ENCODE measurements around the gene CHRDL1. TPM values are rescaled to one million over a fixed set of nuclear protein-coding genes. Genes with fewer than 3 reads are reported as not detected.

Gene CHRDL1
- total and polyA plus RNA-seq, 2 donors (not counting 3 experiments of a cell fraction or from before 2014, with no cell fraction given): not detected

- no peak overlapping the region for H3K9ac ChIP-seq (replicated peaks; ENCODE audit: extremely low read depth, insufficient read depth, low read length)
- H3K79me2 ChIP-seq (ENCODE audit: control insufficient read depth, insufficient read depth, low read length): no peaks in the 10 kb centered on the region
- no peak overlapping the region for H2AFZ ChIP-seq (ENCODE audit: low read depth, low read length)
- FAIRE-seq: no peak
- no peaks in the 10 kb centered on the region for H3K4me1 ChIP-seq (ENCODE audit: control insufficient read depth, extremely low read depth, insufficient read depth, low read length)
- H4K20me1 ChIP-seq (replicated peaks; ENCODE audit: control insufficient read depth, extremely low read depth, insufficient read depth, low read length): no peaks in the 10 kb centered on the region
- H3K4me3 ChIP-seq (replicated peaks in 1 of 3; ENCODE audit: insufficient read depth in 1 of 3, low read depth in 1 of 3, low read length in 3 of 3): no peak overlapping the region
- H3K27me3 ChIP-seq (ENCODE audit: control insufficient read depth in 2 of 2, insufficient read depth in 2 of 2, low read length in 2 of 2): no peaks in the 10 kb centered on the region
- no peaks in the 10 kb centered on the region for H3K36me3 ChIP-seq (ENCODE audit: control insufficient read depth in 2 of 2, extremely low read depth in 1 of 2, insufficient read depth in 2 of 2, low read length in 2 of 2)
- H3K9me1 ChIP-seq (replicated peaks; ENCODE audit: control insufficient read depth, extremely low read depth, insufficient read depth, low read length): no peaks in the 10 kb centered on the region
- POLR2A ChIA-PET: no interaction called here
- no peak overlapping the region for H3K27ac ChIP-seq (ENCODE audit: insufficient read depth, low read depth, low read length)
- H3K9me3 ChIP-seq (replicated peaks; ENCODE audit: control insufficient read depth, insufficient read depth, low read length): no peaks in the 10 kb centered on the region
- intact Hi-C loops (cut with micrococcal nuclease): no loop called here
- no peak overlapping the region for H3K4me2 ChIP-seq (ENCODE audit: insufficient read depth, low read length)
- TF ChIP-seq POLR2AphosphoS5 (IDR thresholded peaks at IDR 0.05; ENCODE audit: insufficient read depth, low read depth, low read length): no peak
- TF ChIP-seq GATA2 (IDR thresholded peaks at IDR 0.05; ENCODE audit: insufficient read depth, insufficient read length, low read depth, low read length): no peak
- no peak for TF ChIP-seq EZH2 (IDR thresholded peaks at IDR 0.05; ENCODE audit: borderline replicate concordance, low read depth, low read length, severe bottlenecking)
- no peak for TF ChIP-seq JUN (IDR thresholded peaks at IDR 0.05; ENCODE audit: borderline replicate concordance, insufficient read depth, insufficient read length, low read depth)
- TF ChIP-seq MYC (IDR thresholded peaks at IDR 0.05; ENCODE audit: low read depth, low read length): no peak
- no peak for TF ChIP-seq CTCF (IDR thresholded peaks at IDR 0.05; ENCODE audit: extremely low read depth in 1 of 2, insufficient read depth in 1 of 2, low read depth in 1 of 2, low read length in 2 of 2)
- TF ChIP-seq POLR2A (IDR thresholded peaks at IDR 0.05; ENCODE audit: low read depth, low read length): no peak
- no peak for TF ChIP-seq MAX (IDR thresholded peaks at IDR 0.05; ENCODE audit: insufficient read depth, insufficient read length)
- TF ChIP-seq FOS (IDR thresholded peaks at IDR 0.05; ENCODE audit: borderline replicate concordance, insufficient read depth, low read length): no peak
- DNase-seq (ENCODE audit: low read depth, low spot score): no peak
- dilution Hi-C loops (cut with MboI; ENCODE audit: extremely low pct_ligation_motif_present, low sequenced_read_pairs): no loop called here
- CTCF ChIA-PET: no interaction called here
- no TSS peak for BruUV-seq (replicated peaks)
These were observed 124.4 kb downstream of the CHRDL1 start for GRCh38 chrX:110671068-110671803.

Data from endothelial cell of umbilical vein (primary cell).